Upper lobe of right lung (tissue), 1 donor: Measurements from ENCODE around the gene HDLBP. TPM values are rescaled to one million over a fixed set of nuclear protein-coding genes. Genes with fewer than 3 reads are reported as not detected.
A peak's percentile ranks its signal among the peaks of the same experiment; 100 is the strongest.

Source experiments
- ATAC-seq: fragments of 200-7000 bp; cut with Tn5 transposase; one replicate; pipeline ENCODE4 v1.9.1; 2020; ENCODE audit warnings: mild to moderate bottlenecking, moderate library complexity
- DNase-seq: peaks from one replicate; pipeline ENCODE4 v3.0.0-alpha.2; 2020
- H3K27ac ChIP-seq: fragments of 200-600 bp; one replicate; pipeline ENCODE4 v1.8.0; 2022
- H3K27me3 ChIP-seq: fragments of 200-600 bp; one replicate; pipeline ENCODE4 v1.8.0; 2022; ENCODE audit warnings: mild to moderate bottlenecking
- H3K36me3 ChIP-seq: fragments of 200-600 bp; one replicate; pipeline ENCODE4 v1.8.0; 2022
- H3K4me1 ChIP-seq: fragments of 200-600 bp; one replicate; pipeline ENCODE4 v1.8.0; 2022
- H3K4me3 ChIP-seq: fragments of 200-600 bp; one replicate; pipeline ENCODE4 v1.8.0; 2022; ENCODE audit warnings: mild to moderate bottlenecking
- H3K9me3 ChIP-seq: fragments of 200-600 bp; one replicate; pipeline ENCODE4 v1.8.0; 2022
- CTCF ChIP-seq: fragments of 200-600 bp; IDR thresholded peaks from one replicate; pipeline ENCODE4 v1.8.0; 2022; ENCODE audit warnings: antibody characterized with exemption
- intact Hi-C: fragments of 100-400 bp; cut with DNase I; formaldehyde crosslinking; loops from one replicate; pipeline ENCODE4 v1.11.0; 2022
- total RNA-seq: library from RNA; stranded (reverse); fragmentation: NEBNext Ultra II Directional; extraction: Animal tissue kit (Norgen Biotek cat#: 25700); gene quantifications from one replicate; pipeline ENCODE4 v1.2.1, GENCODE V29; 2021
- donor health status: DM: no; HTN: yes; CAD: no; lungs with severe emphysema.

HDLBP gene
- total RNA-seq, 1 donor from 2014 or later = 444 TPM

- ATAC-seq (no peak), DNase-seq (no peak)
- no peaks in the 10 kb centered on the region for H3K27me3 ChIP-seq
- no peaks in the 10 kb centered on the region for H3K9me3 ChIP-seq
- H3K36me3 ChIP-seq = no peaks in the 10 kb centered on the region
- H3K4me3 ChIP-seq = no peak overlapping the region
- TF ChIP-seq CTCF = no peak
- H3K27ac ChIP-seq = no peak overlapping the region
- intact Hi-C loops = no loop called here
- peaks cover 16% of the 10 kb centered on the region for H3K4me1 ChIP-seq
Measured at GRCh38 chr2:241275504-241275903, 40.0 kb downstream of the HDLBP start.

- H3K27me3 ChIP-seq = no peaks in the 10 kb centered on the region
- no peak overlapping the region for H3K4me3 ChIP-seq
- H3K27ac ChIP-seq = no peak overlapping the region
- no peaks in the 10 kb centered on the region for H3K36me3 ChIP-seq
- ATAC-seq (no peak), DNase-seq (no peak)
- no peaks in the 10 kb centered on the region for H3K9me3 ChIP-seq
- TF ChIP-seq CTCF = no peak
- intact Hi-C loops = no loop called here
- H3K4me1 ChIP-seq = peaks cover 28% of the 10 kb centered on the region
Measured at GRCh38 chr2:241274127-241274526, 41.3 kb downstream of the HDLBP start.

GRCh38 chr2:241273210-241274020 is 42.1 kb downstream of the HDLBP start:
- H3K27ac ChIP-seq = peak overlapping the region; percentile 91
- DNase-seq = no peak
- H3K4me1 ChIP-seq = peaks cover 35% of the 10 kb centered on the region
- H3K4me3 ChIP-seq = peak overlapping the region; percentile 68
- H3K36me3 ChIP-seq = peaks cover 7% of the 10 kb centered on the region
- intact Hi-C loops = no loop called here
- ATAC-seq = no peak
- TF ChIP-seq CTCF = no peak
- no peaks in the 10 kb centered on the region for H3K9me3 ChIP-seq
- no peaks in the 10 kb centered on the region for H3K27me3 ChIP-seq

- H3K36me3 ChIP-seq = peaks cover 15% of the 10 kb centered on the region
- H3K4me1 ChIP-seq = peaks cover 38% of the 10 kb centered on the region
- DNase-seq (peak; percentile 82), ATAC-seq (peak; percentile 78)
- TF ChIP-seq CTCF = no peak
- peak overlapping the region; percentile 68 for H3K4me3 ChIP-seq
- peak overlapping the region; percentile 91 for H3K27ac ChIP-seq
- intact Hi-C loops = no loop called here
- H3K9me3 ChIP-seq = no peaks in the 10 kb centered on the region
- H3K27me3 ChIP-seq = no peaks in the 10 kb centered on the region
Measured at GRCh38 chr2:241272303-241273209, 42.9 kb downstream of the HDLBP start.

- TF ChIP-seq CTCF = no peak
- Histone ChIP-seq H3K9me3 (no peaks in the 10 kb centered on the region), H3K4me3 (peak overlapping the region; percentile 68), H3K27ac (peak overlapping the region; percentile 91), H3K36me3 (peaks cover 23% of the 10 kb centered on the region), H3K4me1 (peaks cover 38% of the 10 kb centered on the region), H3K27me3 (no peaks in the 10 kb centered on the region)
- DNase-seq = peak; percentile 93
- ATAC-seq = peak; percentile 90
- intact Hi-C loops = no loop called here
Measured at GRCh38 chr2:241271706-241272302, 43.7 kb downstream of the HDLBP start.
